Measurements from ENCODE around the gene EXOC6B. TPM values are rescaled to one million over a fixed set of nuclear protein-coding genes. Genes with fewer than 3 reads are reported as not detected.

The EXOC6B gene
- total RNA-seq, 1 donor from 2014 or later: 8.4 TPM

GRCh38 chr2:72723769-72724370 lies 102.0 kb downstream of the EXOC6B start:
- no peaks in the 10 kb centered on the region for H3K9me3 Mint-ChIP-seq
- no peaks in the 10 kb centered on the region for H3K36me3 Mint-ChIP-seq (ENCODE audit: low read depth)
- no peaks in the 10 kb centered on the region for H3K27me3 Mint-ChIP-seq
- intact Hi-C loops (cut with micrococcal nuclease): no loop called here
- no peak overlapping the region for H3K27ac Mint-ChIP-seq
- no peaks in the 10 kb centered on the region for H3K4me1 Mint-ChIP-seq
- DNase-seq: no peak
- no peak overlapping the region for H3K4me3 Mint-ChIP-seq

GRCh38 chr2:72722492-72723070 lies 103.3 kb downstream of the EXOC6B start:
- Mint-ChIP-seq H3K36me3 (ENCODE audit: low read depth) (no peaks in the 10 kb centered on the region), H3K9me3 (no peaks in the 10 kb centered on the region), H3K27ac (no peak overlapping the region), H3K4me3 (no peak overlapping the region), H3K27me3 (no peaks in the 10 kb centered on the region), H3K4me1 (no peaks in the 10 kb centered on the region)
- no peak for DNase-seq
- intact Hi-C loops (cut with micrococcal nuclease): no loop called here

- Mint-ChIP-seq H3K27me3 (no peaks in the 10 kb centered on the region), H3K27ac (no peak overlapping the region), H3K4me1 (peaks cover 2% of the 10 kb centered on the region), H3K4me3 (no peak overlapping the region), H3K9me3 (no peaks in the 10 kb centered on the region), H3K36me3 (ENCODE audit: low read depth) (no peaks in the 10 kb centered on the region)
- no peak for DNase-seq
- intact Hi-C loops (cut with micrococcal nuclease): no loop called here
Measured at GRCh38 chr2:72719416-72719815, 106.4 kb downstream of the EXOC6B start.

GRCh38 chr2:72718876-72719275 lies 107.0 kb downstream of the EXOC6B start:
- H3K27me3 Mint-ChIP-seq: no peaks in the 10 kb centered on the region
- H3K36me3 Mint-ChIP-seq (ENCODE audit: low read depth): no peaks in the 10 kb centered on the region
- no peak overlapping the region for H3K27ac Mint-ChIP-seq
- DNase-seq: no peak
- peaks cover 2% of the 10 kb centered on the region for H3K4me1 Mint-ChIP-seq
- H3K9me3 Mint-ChIP-seq: no peaks in the 10 kb centered on the region
- intact Hi-C loops (cut with micrococcal nuclease): no loop called here
- H3K4me3 Mint-ChIP-seq: no peak overlapping the region

GRCh38 chr2:72716601-72717000 lies 109.2 kb downstream of the EXOC6B start:
- intact Hi-C loops (cut with micrococcal nuclease): no loop called here
- H3K36me3 Mint-ChIP-seq (ENCODE audit: low read depth): no peaks in the 10 kb centered on the region
- no peak overlapping the region for H3K4me3 Mint-ChIP-seq
- DNase-seq: no peak
- H3K27me3 Mint-ChIP-seq: no peaks in the 10 kb centered on the region
- H3K27ac Mint-ChIP-seq: no peak overlapping the region
- H3K4me1 Mint-ChIP-seq: peaks cover 2% of the 10 kb centered on the region
- no peaks in the 10 kb centered on the region for H3K9me3 Mint-ChIP-seq

- Mint-ChIP-seq H3K4me1 (peaks cover 2% of the 10 kb centered on the region), H3K36me3 (ENCODE audit: low read depth) (no peaks in the 10 kb centered on the region), H3K9me3 (no peaks in the 10 kb centered on the region), H3K27me3 (no peaks in the 10 kb centered on the region), H3K4me3 (no peak overlapping the region), H3K27ac (no peak overlapping the region)
- intact Hi-C loops (cut with micrococcal nuclease): no loop called here
- no peak for DNase-seq
Measured at GRCh38 chr2:72713857-72714256, 112.0 kb downstream of the EXOC6B start.

GRCh38 chr2:72712977-72713376 lies 112.9 kb downstream of the EXOC6B start:
- peaks cover 2% of the 10 kb centered on the region for H3K4me1 Mint-ChIP-seq
- no peaks in the 10 kb centered on the region for H3K9me3 Mint-ChIP-seq
- intact Hi-C loops (cut with micrococcal nuclease): no loop called here
- no peaks in the 10 kb centered on the region for H3K36me3 Mint-ChIP-seq (ENCODE audit: low read depth)
- no peaks in the 10 kb centered on the region for H3K27me3 Mint-ChIP-seq
- H3K4me3 Mint-ChIP-seq: no peak overlapping the region
- H3K27ac Mint-ChIP-seq: no peak overlapping the region
- DNase-seq: no peak

- Mint-ChIP-seq H3K4me1 (peaks cover 2% of the 10 kb centered on the region), H3K9me3 (no peaks in the 10 kb centered on the region), H3K36me3 (ENCODE audit: low read depth) (no peaks in the 10 kb centered on the region), H3K27me3 (no peaks in the 10 kb centered on the region), H3K4me3 (no peak overlapping the region), H3K27ac (no peak overlapping the region)
- DNase-seq: no peak
- intact Hi-C loops (cut with micrococcal nuclease): no loop called here
Measured at GRCh38 chr2:72712304-72712703, 113.5 kb downstream of the EXOC6B start.

- Mint-ChIP-seq H3K27me3 (no peaks in the 10 kb centered on the region), H3K9me3 (no peaks in the 10 kb centered on the region), H3K4me1 (no peaks in the 10 kb centered on the region), H3K36me3 (ENCODE audit: low read depth) (no peaks in the 10 kb centered on the region), H3K27ac (no peak overlapping the region), H3K4me3 (no peak overlapping the region)
- DNase-seq: no peak
- intact Hi-C loops (cut with micrococcal nuclease): no loop called here
Measured at GRCh38 chr2:72710418-72711152, 115.2 kb downstream of the EXOC6B start.

- no peak for DNase-seq
- Mint-ChIP-seq H3K36me3 (ENCODE audit: low read depth) (no peaks in the 10 kb centered on the region), H3K4me1 (no peaks in the 10 kb centered on the region), H3K27ac (no peak overlapping the region), H3K9me3 (no peaks in the 10 kb centered on the region), H3K27me3 (no peaks in the 10 kb centered on the region), H3K4me3 (no peak overlapping the region)
- intact Hi-C loops (cut with micrococcal nuclease): no loop called here
Measured at GRCh38 chr2:72708236-72708635, 117.6 kb downstream of the EXOC6B start.

GRCh38 chr2:72698300-72698699 lies 127.5 kb downstream of the EXOC6B start:
- no peaks in the 10 kb centered on the region for H3K9me3 Mint-ChIP-seq
- no peak for DNase-seq
- H3K27me3 Mint-ChIP-seq: no peaks in the 10 kb centered on the region
- H3K4me3 Mint-ChIP-seq: no peak overlapping the region
- intact Hi-C loops (cut with micrococcal nuclease): no loop called here
- no peaks in the 10 kb centered on the region for H3K36me3 Mint-ChIP-seq (ENCODE audit: low read depth)
- no peaks in the 10 kb centered on the region for H3K4me1 Mint-ChIP-seq
- H3K27ac Mint-ChIP-seq: no peak overlapping the region

GRCh38 chr2:72696559-72696958 lies 129.3 kb downstream of the EXOC6B start:
- H3K9me3 Mint-ChIP-seq: no peaks in the 10 kb centered on the region
- no peak overlapping the region for H3K27ac Mint-ChIP-seq
- no peak overlapping the region for H3K4me3 Mint-ChIP-seq
- H3K4me1 Mint-ChIP-seq: no peaks in the 10 kb centered on the region
- H3K27me3 Mint-ChIP-seq: no peaks in the 10 kb centered on the region
- intact Hi-C loops (cut with micrococcal nuclease): no loop called here
- no peaks in the 10 kb centered on the region for H3K36me3 Mint-ChIP-seq (ENCODE audit: low read depth)
- no peak for DNase-seq

GRCh38 chr2:72695676-72696075 lies 130.2 kb downstream of the EXOC6B start:
- Mint-ChIP-seq H3K4me1 (no peaks in the 10 kb centered on the region), H3K27me3 (no peaks in the 10 kb centered on the region), H3K36me3 (ENCODE audit: low read depth) (no peaks in the 10 kb centered on the region), H3K27ac (no peak overlapping the region), H3K9me3 (no peaks in the 10 kb centered on the region), H3K4me3 (no peak overlapping the region)
- intact Hi-C loops (cut with micrococcal nuclease): no loop called here
- no peak for DNase-seq

GRCh38 chr2:72694715-72695496 lies 130.9 kb downstream of the EXOC6B start:
- H3K4me1 Mint-ChIP-seq: no peaks in the 10 kb centered on the region
- H3K9me3 Mint-ChIP-seq: no peaks in the 10 kb centered on the region
- H3K4me3 Mint-ChIP-seq: no peak overlapping the region
- no peak for DNase-seq
- no peak overlapping the region for H3K27ac Mint-ChIP-seq
- H3K27me3 Mint-ChIP-seq: no peaks in the 10 kb centered on the region
- intact Hi-C loops (cut with micrococcal nuclease): no loop called here
- H3K36me3 Mint-ChIP-seq (ENCODE audit: low read depth): no peaks in the 10 kb centered on the region
